Adrenal gland (tissue), 5 donors: ENCODE data around the gene RBBP4.

Source experiments
- POLR2A ChIP-seq, 2 donors: fragments of 450-650 bp; IDR thresholded peaks; one replicate each; pipeline ENCODE4 v1.6.1; 2017; ENCODE audit warnings: antibody characterized with exemption in 2 of 2, mild to moderate bottlenecking in 2 of 2, moderate library complexity in 1 of 2
- TF ChIP-seq, protein P1 (sequence below), 6 experiments: fragments of 450-650 bp in 4 of 6; fragments of 200-600 bp in 2 of 6; sonication (generic) in 1 of 6; IDR thresholded peaks; 1 replicate in 5 of 6; 2 replicates in 1 of 6; pipeline versions ENCODE4 v1.5.1 to v1.8.0; 2016 to 2021; ENCODE audit warnings: antibody characterized with exemption in 6 of 6, mild to moderate bottlenecking in 2 of 6, moderate library complexity in 1 of 6
- donor health status: DM: no; HTN: no; CAD: no.

- TF ChIP-seq, protein P1, sequence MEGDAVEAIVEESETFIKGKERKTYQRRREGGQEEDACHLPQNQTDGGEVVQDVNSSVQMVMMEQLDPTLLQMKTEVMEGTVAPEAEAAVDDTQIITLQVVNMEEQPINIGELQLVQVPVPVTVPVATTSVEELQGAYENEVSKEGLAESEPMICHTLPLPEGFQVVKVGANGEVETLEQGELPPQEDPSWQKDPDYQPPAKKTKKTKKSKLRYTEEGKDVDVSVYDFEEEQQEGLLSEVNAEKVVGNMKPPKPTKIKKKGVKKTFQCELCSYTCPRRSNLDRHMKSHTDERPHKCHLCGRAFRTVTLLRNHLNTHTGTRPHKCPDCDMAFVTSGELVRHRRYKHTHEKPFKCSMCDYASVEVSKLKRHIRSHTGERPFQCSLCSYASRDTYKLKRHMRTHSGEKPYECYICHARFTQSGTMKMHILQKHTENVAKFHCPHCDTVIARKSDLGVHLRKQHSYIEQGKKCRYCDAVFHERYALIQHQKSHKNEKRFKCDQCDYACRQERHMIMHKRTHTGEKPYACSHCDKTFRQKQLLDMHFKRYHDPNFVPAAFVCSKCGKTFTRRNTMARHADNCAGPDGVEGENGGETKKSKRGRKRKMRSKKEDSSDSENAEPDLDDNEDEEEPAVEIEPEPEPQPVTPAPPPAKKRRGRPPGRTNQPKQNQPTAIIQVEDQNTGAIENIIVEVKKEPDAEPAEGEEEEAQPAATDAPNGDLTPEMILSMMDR (IDR thresholded peaks at IDR 0.05) = no peak
- TF ChIP-seq POLR2A (IDR thresholded peaks at IDR 0.05) = peak; percentile 56 to 86
Observed at GRCh38 chr1:32650248-32650751, 708 bp upstream of the RBBP4 start, which contains the start of gene ZBTB8OS.
